ENCODE results near the gene UQCR10.

- TF ChIP-seq POLR2AphosphoS5 (IDR thresholded peaks at IDR 0.05): no peak
- no peak for TF ChIP-seq CTCF (IDR thresholded peaks at IDR 0.05)
- TF ChIP-seq POLR2A (IDR thresholded peaks at IDR 0.05): no peak
Measured at GRCh38 chr22:29801796-29802195, 34.6 kb downstream of the UQCR10 start.

Data from transverse colon (tissue), 4 donors.